Vagina (tissue), 2 donors: ENCODE results near the gene ZNF473.

Experiments used
- CTCF ChIP-seq, 3 experiments: fragments of 450-650 bp in 2 of 3; fragments of 200-600 bp in 1 of 3; sonication (generic) in 1 of 3; IDR thresholded peaks; one replicate each; pipeline ENCODE4 v1.5.1; 2017 to 2019; ENCODE audit warnings: antibody characterized with exemption in 3 of 3, mild to moderate bottlenecking in 2 of 3, moderate library complexity in 2 of 3
- POLR2A ChIP-seq, 2 donors: fragments of 450-650 bp; IDR thresholded peaks; one replicate each; pipeline ENCODE4 v1.6.1; 2017; ENCODE audit warnings: antibody characterized with exemption in 2 of 2, mild to moderate bottlenecking in 2 of 2, moderate library complexity in 2 of 2
- POLR2AphosphoS5 ChIP-seq, 2 donors: sonication (generic); formaldehyde crosslinking; IDR thresholded peaks; one replicate each; pipeline ENCODE4 v1.9.0; 2017; ENCODE audit warnings: antibody characterized with exemption in 2 of 2, mild to moderate bottlenecking in 2 of 2, low read depth in 1 of 2; ENCODE audit not compliant: insufficient read depth in 1 of 2

GRCh38 chr19:49985871-49986270, 39.9 kb upstream of the ZNF473 start:
- TF ChIP-seq CTCF (IDR thresholded peaks at IDR 0.05) (no peak), POLR2A (IDR thresholded peaks at IDR 0.05) (no peak), POLR2AphosphoS5 (IDR thresholded peaks at IDR 0.05; ENCODE audit: insufficient read depth in 1 of 2, low read depth in 1 of 2) (no peak)
